Cardiac muscle cell (in vitro differentiated cells and primary cell): ENCODE data around the gene ORM1. TPM values are rescaled to one million over a fixed set of nuclear protein-coding genes. Genes with fewer than 3 reads are reported as not detected.

Experiments
- DNase-seq, 2 donors: peaks; one replicate each; pipeline versions ENCODE4 v3.0.0 to v3.0.0-alpha.2; 2010 to 2017; ENCODE audit warnings: low read depth in 1 of 2, low spot score in 1 of 2
- H3K27ac ChIP-seq: fragments of 200-600 bp; sonication (generic); 2 replicates; pipeline ENCODE4 v1.5.1; 2016
- H3K27me3 ChIP-seq: fragments of 200-600 bp; sonication (generic); 2 replicates; pipeline ENCODE4 v1.6.0; 2016; ENCODE audit warnings: control low read depth
- H3K36me3 ChIP-seq: fragments of 200-600 bp; sonication (generic); 2 replicates; pipeline ENCODE4 v1.5.1; 2016; ENCODE audit warnings: control low read depth
- H3K4me1 ChIP-seq: fragments of 200-600 bp; sonication (generic); 2 replicates; pipeline ENCODE4 v1.8.1; 2017; ENCODE audit warnings: low read depth, mild to moderate bottlenecking, mixed run types
- H3K4me3 ChIP-seq: fragments of 200-600 bp; sonication (generic); 2 replicates; pipeline ENCODE4 v1.5.1; 2016; ENCODE audit warnings: mild to moderate bottlenecking
- H3K9me3 ChIP-seq: fragments of 200-600 bp; sonication (generic); 2 replicates; pipeline ENCODE4 v1.5.1; 2017; ENCODE audit warnings: low read depth, mild to moderate bottlenecking, control low read depth
- CTCF ChIP-seq: IDR thresholded peaks from 2 replicates; pipeline ENCODE4 v1.5.1; 2012; ENCODE audit warnings: low read depth, mild to moderate bottlenecking, low read length
- polyA plus RNA-seq: library from polyadenylated mRNA; unstranded; fragments of >200 nt; fragmentation: Nextera tagmentation; extraction: Ambion mirVana; gene quantifications from 2 replicates; pipeline ENCODE4 v1.2.1, GENCODE V29; 2016
- total RNA-seq: library from RNA; depleted of rRNA; stranded (reverse); fragments of >200 nt; gene quantifications from 2 replicates; pipeline ENCODE4 v1.2.3, GENCODE V29; 2016

The ORM1 gene
- total and polyA plus RNA-seq, 2 experiments from 2014 or later = 0.75 TPM; not detected in 1

GRCh38 chr9:114346146-114346545, 23.2 kb downstream of the ORM1 start:
- DNase-seq = no peak
- Histone ChIP-seq H3K4me1 (peaks cover 10% of the 10 kb centered on the region), H3K27me3 (no peaks in the 10 kb centered on the region), H3K36me3 (peaks cover 46% of the 10 kb centered on the region), H3K9me3 (no peaks in the 10 kb centered on the region), H3K4me3 (no peak overlapping the region), H3K27ac (no peak overlapping the region)
- no peak for TF ChIP-seq CTCF

GRCh38 chr9:114347675-114348074, 24.8 kb downstream of the ORM1 start:
- peaks cover 10% of the 10 kb centered on the region for H3K4me1 ChIP-seq
- no peak overlapping the region for H3K4me3 ChIP-seq
- H3K27me3 ChIP-seq = no peaks in the 10 kb centered on the region
- H3K36me3 ChIP-seq = peaks cover 38% of the 10 kb centered on the region
- DNase-seq = no peak
- H3K27ac ChIP-seq = no peak overlapping the region
- H3K9me3 ChIP-seq = no peaks in the 10 kb centered on the region
- TF ChIP-seq CTCF = no peak

GRCh38 chr9:114348261-114348905, 25.5 kb downstream of the ORM1 start:
- H3K4me3 ChIP-seq = no peak overlapping the region
- H3K27ac ChIP-seq = peak overlapping the region; percentile 4
- no peak for TF ChIP-seq CTCF
- H3K36me3 ChIP-seq = peaks cover 31% of the 10 kb centered on the region
- DNase-seq = no peak
- H3K9me3 ChIP-seq = no peaks in the 10 kb centered on the region
- H3K4me1 ChIP-seq = peaks cover 10% of the 10 kb centered on the region
- H3K27me3 ChIP-seq = no peaks in the 10 kb centered on the region

- H3K27ac ChIP-seq = peak overlapping the region; percentile 4
- no peaks in the 10 kb centered on the region for H3K9me3 ChIP-seq
- DNase-seq = peak; percentile 91 to 98
- no peak overlapping the region for H3K4me3 ChIP-seq
- no peaks in the 10 kb centered on the region for H3K27me3 ChIP-seq
- TF ChIP-seq CTCF = no peak
- peaks cover 33% of the 10 kb centered on the region for H3K36me3 ChIP-seq
- peaks cover 10% of the 10 kb centered on the region for H3K4me1 ChIP-seq
These were observed 26.1 kb downstream of the ORM1 start for GRCh38 chr9:114348906-114349482.

- H3K9me3 ChIP-seq = no peaks in the 10 kb centered on the region
- peak overlapping the region; percentile 4 for H3K27ac ChIP-seq
- H3K4me1 ChIP-seq = peaks cover 10% of the 10 kb centered on the region
- H3K4me3 ChIP-seq = no peak overlapping the region
- H3K36me3 ChIP-seq = peaks cover 35% of the 10 kb centered on the region
- H3K27me3 ChIP-seq = no peaks in the 10 kb centered on the region
- no peak for DNase-seq
- TF ChIP-seq CTCF = no peak
These were observed 27.0 kb downstream of the ORM1 start for GRCh38 chr9:114349713-114350480.
